ENCODE results near the gene PABPN1L.

Gene PABPN1L

GRCh38 chr16:88848557-88848956 lies 17.9 kb downstream of the PABPN1L start:
- DNase-seq (ENCODE audit: low read depth): no peak

- no peak for DNase-seq (ENCODE audit: low read depth)
These were observed 18.8 kb downstream of the PABPN1L start for GRCh38 chr16:88847654-88848053.

GRCh38 chr16:88846088-88846487 lies 20.4 kb downstream of the PABPN1L start:
- DNase-seq (ENCODE audit: low read depth): no peak

- DNase-seq (ENCODE audit: low read depth): no peak
These were observed 21.9 kb downstream of the PABPN1L start for GRCh38 chr16:88844419-88845036.

GRCh38 chr16:88843256-88843655 lies 23.2 kb downstream of the PABPN1L start:
- no peak for DNase-seq (ENCODE audit: low read depth)

GRCh38 chr16:88842806-88843205 lies 23.7 kb downstream of the PABPN1L start:
- DNase-seq (ENCODE audit: low read depth): no peak

GRCh38 chr16:88842308-88842756 lies 24.1 kb downstream of the PABPN1L start:
- DNase-seq (ENCODE audit: low read depth): no peak

GRCh38 chr16:88841521-88842307 lies 24.7 kb downstream of the PABPN1L start:
- no peak for DNase-seq (ENCODE audit: low read depth)

- DNase-seq (ENCODE audit: low read depth): no peak
These were observed 25.8 kb downstream of the PABPN1L start for GRCh38 chr16:88840600-88841215.

GRCh38 chr16:88839745-88840599 lies 26.5 kb downstream of the PABPN1L start:
- no peak for DNase-seq (ENCODE audit: low read depth)

- no peak for DNase-seq (ENCODE audit: low read depth)
These were observed 27.4 kb downstream of the PABPN1L start for GRCh38 chr16:88839026-88839529.

GRCh38 chr16:88838566-88838965 lies 27.9 kb downstream of the PABPN1L start:
- no peak for DNase-seq (ENCODE audit: low read depth)

- DNase-seq (ENCODE audit: low read depth): no peak
These were observed 28.7 kb downstream of the PABPN1L start for GRCh38 chr16:88837806-88838205.

GRCh38 chr16:88836791-88837190 lies 29.7 kb downstream of the PABPN1L start:
- no peak for DNase-seq (ENCODE audit: low read depth)

GRCh38 chr16:88835818-88836217 lies 30.6 kb downstream of the PABPN1L start:
- DNase-seq (ENCODE audit: low read depth): no peak

- no peak for DNase-seq (ENCODE audit: low read depth)
These were observed 31.1 kb downstream of the PABPN1L start for GRCh38 chr16:88835383-88835782.

- DNase-seq (ENCODE audit: low read depth): no peak
These were observed 31.8 kb downstream of the PABPN1L start for GRCh38 chr16:88834670-88835069.

GRCh38 chr16:88833086-88833485 lies 33.4 kb downstream of the PABPN1L start:
- no peak for DNase-seq (ENCODE audit: low read depth)

- DNase-seq (ENCODE audit: low read depth): no peak
These were observed 34.6 kb downstream of the PABPN1L start for GRCh38 chr16:88831838-88832237.

- no peak for DNase-seq (ENCODE audit: low read depth)
These were observed 35.7 kb downstream of the PABPN1L start for GRCh38 chr16:88830783-88831182.

- DNase-seq (ENCODE audit: low read depth): no peak
These were observed 36.2 kb downstream of the PABPN1L start for GRCh38 chr16:88830258-88830657.

GRCh38 chr16:88828711-88829110 lies 37.7 kb downstream of the PABPN1L start:
- DNase-seq (ENCODE audit: low read depth): no peak

All from activated T-cell treated with anti-CD3 and anti-CD28 coated beads for 24 hours (primary cell).